Measurements from ENCODE around the gene C1QB.

- TF ChIP-seq, protein P1, sequence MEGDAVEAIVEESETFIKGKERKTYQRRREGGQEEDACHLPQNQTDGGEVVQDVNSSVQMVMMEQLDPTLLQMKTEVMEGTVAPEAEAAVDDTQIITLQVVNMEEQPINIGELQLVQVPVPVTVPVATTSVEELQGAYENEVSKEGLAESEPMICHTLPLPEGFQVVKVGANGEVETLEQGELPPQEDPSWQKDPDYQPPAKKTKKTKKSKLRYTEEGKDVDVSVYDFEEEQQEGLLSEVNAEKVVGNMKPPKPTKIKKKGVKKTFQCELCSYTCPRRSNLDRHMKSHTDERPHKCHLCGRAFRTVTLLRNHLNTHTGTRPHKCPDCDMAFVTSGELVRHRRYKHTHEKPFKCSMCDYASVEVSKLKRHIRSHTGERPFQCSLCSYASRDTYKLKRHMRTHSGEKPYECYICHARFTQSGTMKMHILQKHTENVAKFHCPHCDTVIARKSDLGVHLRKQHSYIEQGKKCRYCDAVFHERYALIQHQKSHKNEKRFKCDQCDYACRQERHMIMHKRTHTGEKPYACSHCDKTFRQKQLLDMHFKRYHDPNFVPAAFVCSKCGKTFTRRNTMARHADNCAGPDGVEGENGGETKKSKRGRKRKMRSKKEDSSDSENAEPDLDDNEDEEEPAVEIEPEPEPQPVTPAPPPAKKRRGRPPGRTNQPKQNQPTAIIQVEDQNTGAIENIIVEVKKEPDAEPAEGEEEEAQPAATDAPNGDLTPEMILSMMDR (IDR thresholded peaks at IDR 0.05): no peak
- no peak for TF ChIP-seq POLR2AphosphoS5 (IDR thresholded peaks at IDR 0.05; ENCODE audit: insufficient read depth in 1 of 2, low read depth in 1 of 2)
Observed at GRCh38 chr1:22708777-22709176, 55.7 kb downstream of the C1QB start.

All from vagina (tissue), 2 donors.